Upper lobe of right lung (tissue), 1 donor: Measurements from ENCODE around the gene FIBCD1. TPM values are rescaled to one million over a fixed set of nuclear protein-coding genes. Genes with fewer than 3 reads are reported as not detected.

Source experiments
- ATAC-seq: fragments of 200-7000 bp; cut with Tn5 transposase; one replicate; pipeline ENCODE4 v1.9.1; 2020; ENCODE audit warnings: mild to moderate bottlenecking, moderate library complexity
- DNase-seq: peaks from one replicate; pipeline ENCODE4 v3.0.0-alpha.2; 2020
- H3K27ac ChIP-seq: fragments of 200-600 bp; one replicate; pipeline ENCODE4 v1.8.0; 2022
- H3K27me3 ChIP-seq: fragments of 200-600 bp; one replicate; pipeline ENCODE4 v1.8.0; 2022; ENCODE audit warnings: mild to moderate bottlenecking
- H3K36me3 ChIP-seq: fragments of 200-600 bp; one replicate; pipeline ENCODE4 v1.8.0; 2022
- H3K4me1 ChIP-seq: fragments of 200-600 bp; one replicate; pipeline ENCODE4 v1.8.0; 2022
- H3K4me3 ChIP-seq: fragments of 200-600 bp; one replicate; pipeline ENCODE4 v1.8.0; 2022; ENCODE audit warnings: mild to moderate bottlenecking
- H3K9me3 ChIP-seq: fragments of 200-600 bp; one replicate; pipeline ENCODE4 v1.8.0; 2022
- intact Hi-C: fragments of 100-400 bp; cut with DNase I; formaldehyde crosslinking; loops from one replicate; pipeline ENCODE4 v1.11.0; 2022
- total RNA-seq: library from RNA; stranded (reverse); fragmentation: NEBNext Ultra II Directional; extraction: Animal tissue kit (Norgen Biotek cat#: 25700); gene quantifications from one replicate; pipeline ENCODE4 v1.2.1, GENCODE V29; 2021
- TF ChIP-seq, protein P1 (sequence below): fragments of 200-600 bp; IDR thresholded peaks from one replicate; pipeline ENCODE4 v1.8.0; 2022; ENCODE audit warnings: antibody characterized with exemption
- donor health status: DM: no; HTN: yes; CAD: no; lungs with severe emphysema.

The FIBCD1 gene
- total RNA-seq, 1 donor from 2014 or later, result 2.7 TPM

DNA sequence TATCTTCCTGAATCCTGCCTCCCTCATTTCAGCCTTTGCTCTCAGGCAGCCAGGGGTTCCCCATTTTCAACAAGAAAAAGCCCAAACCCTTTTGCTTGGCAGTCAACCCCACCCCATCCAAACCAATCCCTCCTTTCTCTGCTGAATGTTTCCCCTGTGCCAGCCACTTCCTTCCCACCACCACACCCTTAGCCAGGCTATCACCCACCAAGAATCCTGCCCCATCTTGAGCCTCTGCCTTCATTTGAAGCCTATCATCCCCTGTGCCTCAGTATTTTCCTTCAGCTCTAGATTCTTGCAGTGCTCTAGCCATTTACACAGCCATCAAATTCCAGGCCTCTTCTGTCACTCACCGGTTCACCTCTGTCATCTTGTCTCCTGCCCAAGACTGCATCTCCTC lies 15.3 kb upstream of the FIBCD1 start:
- intact Hi-C loops, result no loop called here
- Histone ChIP-seq H3K4me3 (no peak overlapping the region), H3K27ac (no peak overlapping the region), H3K9me3 (no peaks in the 10 kb centered on the region), H3K36me3 (no peaks in the 10 kb centered on the region), H3K4me1 (no peaks in the 10 kb centered on the region), H3K27me3 (peaks cover 5% of the 10 kb centered on the region)
- TF ChIP-seq, protein P1, sequence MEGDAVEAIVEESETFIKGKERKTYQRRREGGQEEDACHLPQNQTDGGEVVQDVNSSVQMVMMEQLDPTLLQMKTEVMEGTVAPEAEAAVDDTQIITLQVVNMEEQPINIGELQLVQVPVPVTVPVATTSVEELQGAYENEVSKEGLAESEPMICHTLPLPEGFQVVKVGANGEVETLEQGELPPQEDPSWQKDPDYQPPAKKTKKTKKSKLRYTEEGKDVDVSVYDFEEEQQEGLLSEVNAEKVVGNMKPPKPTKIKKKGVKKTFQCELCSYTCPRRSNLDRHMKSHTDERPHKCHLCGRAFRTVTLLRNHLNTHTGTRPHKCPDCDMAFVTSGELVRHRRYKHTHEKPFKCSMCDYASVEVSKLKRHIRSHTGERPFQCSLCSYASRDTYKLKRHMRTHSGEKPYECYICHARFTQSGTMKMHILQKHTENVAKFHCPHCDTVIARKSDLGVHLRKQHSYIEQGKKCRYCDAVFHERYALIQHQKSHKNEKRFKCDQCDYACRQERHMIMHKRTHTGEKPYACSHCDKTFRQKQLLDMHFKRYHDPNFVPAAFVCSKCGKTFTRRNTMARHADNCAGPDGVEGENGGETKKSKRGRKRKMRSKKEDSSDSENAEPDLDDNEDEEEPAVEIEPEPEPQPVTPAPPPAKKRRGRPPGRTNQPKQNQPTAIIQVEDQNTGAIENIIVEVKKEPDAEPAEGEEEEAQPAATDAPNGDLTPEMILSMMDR, result no peak
- DNase-seq (no peak), ATAC-seq (no peak)

DNA sequence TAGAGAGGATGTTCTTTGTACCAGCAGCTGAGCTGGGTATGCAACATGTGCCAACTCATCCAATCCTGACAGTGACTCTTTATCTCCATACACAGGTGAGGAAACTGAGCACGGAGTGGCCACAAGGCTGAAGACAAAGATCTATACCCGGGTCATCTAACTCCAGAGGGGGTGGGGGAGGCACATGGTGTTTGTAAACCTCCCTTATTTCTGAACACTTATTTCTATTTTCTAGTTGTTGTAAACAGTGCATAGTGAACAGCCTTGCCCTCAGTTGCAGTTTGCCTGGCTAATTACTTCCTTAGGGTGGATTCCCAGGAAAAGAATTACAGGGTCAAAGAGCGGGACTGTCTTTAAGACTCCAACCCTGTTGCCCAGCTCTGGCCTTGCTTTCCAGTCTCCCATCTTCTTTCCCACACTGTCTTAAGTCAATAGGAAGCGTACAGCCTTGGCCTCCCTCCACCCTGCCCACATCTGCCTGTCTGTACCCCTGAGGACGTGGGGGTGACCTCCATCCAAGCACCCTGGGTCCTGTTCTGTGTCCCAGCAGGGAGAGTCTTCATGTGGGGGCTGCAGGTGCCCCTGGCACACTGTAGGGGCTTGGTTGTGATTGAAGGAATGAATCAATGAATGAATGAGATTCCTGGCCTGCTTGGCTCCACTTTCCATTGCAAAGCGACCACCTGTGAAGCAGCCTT lies 13.2 kb upstream of the FIBCD1 start:
- intact Hi-C loops, result no loop called here
- peaks cover 5% of the 10 kb centered on the region for H3K27me3 ChIP-seq
- no peak for ATAC-seq

DNA sequence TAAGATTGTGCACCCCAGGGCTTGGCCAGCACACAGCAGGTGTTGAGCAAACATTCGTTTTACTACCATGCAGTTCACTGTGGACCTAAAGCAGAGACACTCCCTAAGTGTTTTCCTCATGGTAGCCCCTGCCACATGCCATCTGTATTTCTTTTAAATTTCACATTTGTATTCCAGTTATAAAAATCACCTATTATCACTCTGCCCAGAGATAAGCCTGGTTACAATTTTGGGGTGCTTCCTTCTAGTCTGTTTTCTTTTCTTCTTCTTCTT lies 10.9 kb upstream of the FIBCD1 start:
- H3K9me3 ChIP-seq, result no peaks in the 10 kb centered on the region
- DNase-seq (no peak), ATAC-seq (no peak)
- no peak overlapping the region for H3K4me3 ChIP-seq
- TF ChIP-seq, protein P1, result no peak
- H3K27me3 ChIP-seq, result no peaks in the 10 kb centered on the region
- no peaks in the 10 kb centered on the region for H3K36me3 ChIP-seq
- intact Hi-C loops, result no loop called here
- H3K4me1 ChIP-seq, result no peaks in the 10 kb centered on the region
- no peak overlapping the region for H3K27ac ChIP-seq

More for the DNA sequence above, 13.2 kb upstream of the FIBCD1 start:
- no peaks in the 10 kb centered on the region for H3K9me3 ChIP-seq
- no peaks in the 10 kb centered on the region for H3K4me1 ChIP-seq
- H3K36me3 ChIP-seq, result no peaks in the 10 kb centered on the region
- TF ChIP-seq, protein P1, result no peak
- H3K4me3 ChIP-seq, result no peak overlapping the region
- no peak overlapping the region for H3K27ac ChIP-seq
- DNase-seq, result no peak

DNA sequence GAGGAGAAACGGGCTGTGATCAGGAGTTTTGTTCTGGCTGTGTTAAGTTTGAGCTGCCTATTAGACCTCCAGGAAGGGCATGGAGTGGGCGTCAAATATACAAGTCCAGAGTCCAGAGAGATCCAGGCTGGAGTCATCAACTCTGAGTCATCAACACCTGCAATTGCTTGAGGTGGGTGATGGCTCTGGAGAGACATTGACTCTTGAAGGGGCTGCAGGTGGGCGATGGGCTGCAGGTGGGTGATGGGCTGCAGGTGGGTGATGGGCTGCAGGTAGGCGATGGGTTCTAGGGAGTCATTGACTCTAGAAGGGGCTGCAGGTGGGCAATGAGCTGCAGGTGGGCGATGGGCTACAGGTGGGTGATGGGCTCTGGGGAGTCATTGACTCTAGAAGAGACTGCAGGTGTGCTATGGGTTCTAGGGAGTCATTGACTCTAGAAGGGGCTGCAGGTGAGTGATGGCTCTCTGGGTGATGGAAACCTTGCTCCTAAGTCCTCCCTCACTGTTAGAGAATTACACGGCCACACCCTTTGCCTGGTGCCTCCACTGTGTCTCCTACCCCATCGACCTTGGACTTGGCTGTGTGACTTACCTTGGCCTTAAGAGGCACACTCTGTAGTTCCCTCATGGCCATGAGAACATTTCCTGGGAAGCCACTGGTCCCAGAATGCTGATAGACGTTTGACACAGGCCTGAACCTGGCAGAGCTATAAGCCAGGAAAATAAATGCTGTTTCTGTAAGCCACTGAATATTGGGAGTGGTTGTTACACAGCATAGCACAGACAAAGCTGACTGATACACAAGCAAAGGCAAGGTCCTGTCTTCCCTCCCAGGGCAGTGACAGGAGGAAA lies 10.4 kb upstream of the FIBCD1 start:
- Histone ChIP-seq H3K9me3 (no peaks in the 10 kb centered on the region), H3K4me1 (no peaks in the 10 kb centered on the region), H3K27ac (no peak overlapping the region), H3K36me3 (no peaks in the 10 kb centered on the region), H3K4me3 (no peak overlapping the region), H3K27me3 (no peaks in the 10 kb centered on the region)
- intact Hi-C loops, result no loop called here
- no peak for ATAC-seq
- TF ChIP-seq, protein P1, result no peak
- DNase-seq, result no peak

DNA sequence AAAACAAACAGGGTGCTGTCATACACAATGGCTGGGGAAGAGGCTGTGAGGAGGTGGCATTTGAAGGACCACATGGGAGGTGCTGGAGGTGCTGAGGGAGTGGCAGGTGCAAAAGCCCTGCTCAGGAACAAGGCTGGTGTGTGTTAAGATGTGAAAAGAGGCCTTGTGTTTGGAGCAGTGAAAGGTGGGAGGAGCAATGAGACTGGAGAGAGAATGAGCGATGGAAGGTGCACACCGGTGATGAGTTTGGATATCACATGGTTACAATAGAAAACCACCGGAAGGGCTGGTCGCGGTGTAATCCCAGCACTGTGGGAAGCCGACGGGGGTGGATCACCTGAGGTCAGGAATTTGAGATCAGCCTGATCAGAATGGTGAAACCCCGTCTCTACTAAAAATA lies 9.2 kb upstream of the FIBCD1 start:
- H3K9me3 ChIP-seq, result no peaks in the 10 kb centered on the region
- DNase-seq, result no peak
- TF ChIP-seq, protein P1, result no peak
- intact Hi-C loops, result no loop called here
- no peak overlapping the region for H3K4me3 ChIP-seq
- no peaks in the 10 kb centered on the region for H3K36me3 ChIP-seq
- no peaks in the 10 kb centered on the region for H3K4me1 ChIP-seq
- peaks cover 2% of the 10 kb centered on the region for H3K27me3 ChIP-seq
- no peak overlapping the region for H3K27ac ChIP-seq
- ATAC-seq, result no peak
